H1 (cell line): ENCODE data around the gene RGPD3.
"Not testable (repeated sequence)": the region's sequence is repeated elsewhere in the genome, so short reads cannot be mapped to it uniquely, and the experiment has no call there.

Experiments used
- CBX5 ChIP-seq: fragments of 300-800, 300-1000 bp; sonication (generic); IDR thresholded peaks from 2 replicates; pipeline ENCODE4 v1.7.1; 2016; ENCODE audit warnings: antibody characterized with exemption, low read length, low read depth
- CEBPB ChIP-seq: IDR thresholded peaks from 2 replicates; pipeline ENCODE4 v1.6.1; 2012; ENCODE audit warnings: low read depth, low read length
- EZH2 ChIP-seq: fragments of 200-600 bp; sonication (generic); IDR thresholded peaks from 2 replicates; pipeline ENCODE4 v1.7.1; 2012; ENCODE audit warnings: low read depth, mild to moderate bottlenecking, moderate library complexity, low read length, inconsistent platforms; ENCODE audit not compliant: severe bottlenecking
- MAFK ChIP-seq: IDR thresholded peaks from 2 replicates; pipeline ENCODE4 v1.6.1; 2012; ENCODE audit warnings: low read depth, mild to moderate bottlenecking, improper control_type of control experiment, low read length
- ZNF274 ChIP-seq: IDR thresholded peaks from 2 replicates; pipeline ENCODE4 v1.7.0; 2012; ENCODE audit warnings: low read length, borderline replicate concordance; ENCODE audit errors: extremely low read depth
- TF ChIP-seq, protein P1 (sequence below): IDR thresholded peaks from 2 replicates; pipeline ENCODE4 v1.6.1; 2011; ENCODE audit warnings: low read depth, mild to moderate bottlenecking, low read length; ENCODE audit not compliant: insufficient read depth
- TF ChIP-seq, protein P2 (sequence below), 3 experiments: IDR thresholded peaks; 1 replicate in 2 of 3; 2 replicates in 1 of 3; pipeline versions ENCODE4 v1.5.1 to v1.6.1; 2011; ENCODE audit warnings: low read length in 3 of 3, mild to moderate bottlenecking in 3 of 3, inconsistent platforms in 2 of 3, low read depth in 1 of 3, moderate library complexity in 1 of 3; ENCODE audit not compliant: insufficient read depth in 1 of 3; ENCODE audit errors: control extremely low read depth in 1 of 3

DNA sequence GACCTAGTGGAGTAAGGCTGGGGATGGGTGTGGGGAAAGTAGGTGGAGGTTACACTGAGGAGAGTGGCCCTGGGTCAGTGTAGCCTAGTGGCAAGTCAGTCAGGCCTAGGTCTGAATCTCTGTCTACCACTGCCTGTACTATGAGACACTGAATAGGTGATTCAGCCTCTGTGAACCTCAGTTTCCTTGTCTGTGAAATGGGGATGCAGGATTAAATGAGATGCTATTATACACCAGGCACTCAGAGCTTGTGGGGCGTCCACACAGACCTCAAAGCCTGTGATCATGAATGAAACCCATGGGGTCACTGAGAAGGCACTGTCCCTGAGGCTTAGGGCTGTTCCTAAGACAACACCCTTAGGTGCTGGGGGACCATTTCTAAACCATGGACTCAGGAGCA, 30.3 kb upstream of the RGPD3 start:
- not testable (repeated sequence) for TF ChIP-seq CEBPB, CBX5, ZNF274, EZH2, MAFK
- TF ChIP-seq, protein P1, sequence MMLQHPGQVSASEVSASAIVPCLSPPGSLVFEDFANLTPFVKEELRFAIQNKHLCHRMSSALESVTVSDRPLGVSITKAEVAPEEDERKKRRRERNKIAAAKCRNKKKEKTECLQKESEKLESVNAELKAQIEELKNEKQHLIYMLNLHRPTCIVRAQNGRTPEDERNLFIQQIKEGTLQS: not testable (repeated sequence)
- TF ChIP-seq, protein P2, sequence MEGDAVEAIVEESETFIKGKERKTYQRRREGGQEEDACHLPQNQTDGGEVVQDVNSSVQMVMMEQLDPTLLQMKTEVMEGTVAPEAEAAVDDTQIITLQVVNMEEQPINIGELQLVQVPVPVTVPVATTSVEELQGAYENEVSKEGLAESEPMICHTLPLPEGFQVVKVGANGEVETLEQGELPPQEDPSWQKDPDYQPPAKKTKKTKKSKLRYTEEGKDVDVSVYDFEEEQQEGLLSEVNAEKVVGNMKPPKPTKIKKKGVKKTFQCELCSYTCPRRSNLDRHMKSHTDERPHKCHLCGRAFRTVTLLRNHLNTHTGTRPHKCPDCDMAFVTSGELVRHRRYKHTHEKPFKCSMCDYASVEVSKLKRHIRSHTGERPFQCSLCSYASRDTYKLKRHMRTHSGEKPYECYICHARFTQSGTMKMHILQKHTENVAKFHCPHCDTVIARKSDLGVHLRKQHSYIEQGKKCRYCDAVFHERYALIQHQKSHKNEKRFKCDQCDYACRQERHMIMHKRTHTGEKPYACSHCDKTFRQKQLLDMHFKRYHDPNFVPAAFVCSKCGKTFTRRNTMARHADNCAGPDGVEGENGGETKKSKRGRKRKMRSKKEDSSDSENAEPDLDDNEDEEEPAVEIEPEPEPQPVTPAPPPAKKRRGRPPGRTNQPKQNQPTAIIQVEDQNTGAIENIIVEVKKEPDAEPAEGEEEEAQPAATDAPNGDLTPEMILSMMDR (IDR thresholded peaks at IDR 0.05; ENCODE audit: control extremely low read depth in 1 of 3, insufficient read depth in 1 of 3, low read depth in 1 of 3, low read length in 3 of 3): not testable (repeated sequence)
